Hepatocyte (in vitro differentiated cells): ENCODE data around the gene CELSR2. TPM values are rescaled to one million over a fixed set of nuclear protein-coding genes. Genes with fewer than 3 reads are reported as not detected.

Source experiments
- DNase-seq: peaks from one replicate; pipeline ENCODE4 v3.0.0-alpha.2; 2016; ENCODE audit warnings: low spot score
- H2AFZ ChIP-seq: fragments of 200-600 bp; sonication (generic); 2 replicates; pipeline ENCODE4 v1.6.0; 2016; ENCODE audit warnings: antibody characterized with exemption, mild to moderate bottlenecking
- H3K27ac ChIP-seq: fragments of 200-600 bp; sonication (generic); 2 replicates; pipeline ENCODE4 v1.5.1; 2016; ENCODE audit warnings: mild to moderate bottlenecking
- H3K27me3 ChIP-seq: fragments of 200-600 bp; sonication (generic); 2 replicates; pipeline ENCODE4 v1.6.1; 2016
- H3K36me3 ChIP-seq: fragments of 200-600 bp; sonication (generic); replicated peaks from 2 replicates; pipeline ENCODE4 v1.5.1; 2016; ENCODE audit warnings: low read depth; ENCODE audit not compliant: insufficient read depth
- H3K4me1 ChIP-seq: fragments of 200-600 bp; sonication (generic); 2 replicates; pipeline ENCODE4 v1.5.1; 2016; ENCODE audit warnings: mild to moderate bottlenecking, moderate library complexity; ENCODE audit not compliant: insufficient read depth
- H3K4me2 ChIP-seq: fragments of 200-600 bp; sonication (generic); 2 replicates; pipeline ENCODE4 v1.6.0; 2016
- H3K4me3 ChIP-seq: fragments of 200-600 bp; sonication (generic); 2 replicates; pipeline ENCODE4 v1.5.1; 2016; ENCODE audit warnings: mild to moderate bottlenecking
- H3K79me2 ChIP-seq: fragments of 200-600 bp; sonication (generic); 2 replicates; pipeline ENCODE4 v1.6.0; 2017; ENCODE audit warnings: mild to moderate bottlenecking
- H3K9me2 ChIP-seq: fragments of 200-600 bp; sonication (generic); replicated peaks from 2 replicates; pipeline ENCODE4 v1.6.0; 2017; ENCODE audit warnings: mild to moderate bottlenecking; ENCODE audit not compliant: insufficient read depth
- H3K9me3 ChIP-seq: fragments of 200-600 bp; sonication (generic); 2 replicates; pipeline ENCODE4 v1.5.1; 2016; ENCODE audit warnings: low read depth, mild to moderate bottlenecking
- H4K20me1 ChIP-seq: fragments of 200-600 bp; sonication (generic); 2 replicates; pipeline ENCODE4 v1.6.0; 2016; ENCODE audit warnings: mild to moderate bottlenecking; ENCODE audit not compliant: insufficient read depth, poor library complexity, severe bottlenecking
- CTCF ChIP-seq: fragments of 200-600 bp; sonication (generic); IDR thresholded peaks from 2 replicates; pipeline ENCODE4 v1.5.1; 2016; ENCODE audit warnings: antibody characterized with exemption, mild to moderate bottlenecking; ENCODE audit not compliant: poor library complexity
- EZH2 ChIP-seq: fragments of 200-600 bp; sonication (generic); IDR thresholded peaks from 2 replicates; pipeline ENCODE4 v1.6.1; 2016; ENCODE audit warnings: antibody characterized with exemption, mild to moderate bottlenecking, borderline replicate concordance
- EZH2phosphoT487 ChIP-seq: fragments of 200-600 bp; sonication (generic); IDR thresholded peaks from one replicate; pipeline ENCODE4 v1.6.1; 2018; ENCODE audit warnings: antibody characterized with exemption, mild to moderate bottlenecking, low read depth, moderate library complexity; ENCODE audit not compliant: unreplicated experiment, severe bottlenecking
- WGBS: methylation state at CpG from one replicate; pipeline ENCODE4 v1.1.6; 2016; ENCODE audit warnings: low lambda C conversion rate; ENCODE audit errors: missing lambda C conversion rate; 5-methylcytosine and 5-hydroxymethylcytosine counted together
- polyA plus RNA-seq: library from polyadenylated mRNA; unstranded; fragments of >200 nt; fragmentation: Nextera tagmentation; extraction: Ambion mirVana; gene quantifications from 2 replicates; pipeline ENCODE4 v1.2.1, GENCODE V29; 2016
- total RNA-seq: library from RNA; depleted of rRNA; stranded (reverse); fragments of >200 nt; gene quantifications from 2 replicates; pipeline ENCODE4 v1.2.3, GENCODE V29; 2014

CELSR2 gene
- total and polyA plus RNA-seq, 2 experiments from 2014 or later: 3.3 to 3.7 TPM

GRCh38 chr1:109248444-109248796 is 919 bp upstream of the CELSR2 start:
- Histone ChIP-seq H3K9me3 (no peaks in the 10 kb centered on the region), H3K27me3 (no peaks in the 10 kb centered on the region), H3K4me1 (peaks cover 5% of the 10 kb centered on the region), H3K79me2 (no peaks in the 10 kb centered on the region), H3K36me3 (no peaks in the 10 kb centered on the region), H3K27ac (no peak overlapping the region), H2AFZ (no peak overlapping the region), H3K4me2 (no peak overlapping the region), H4K20me1 (no peaks in the 10 kb centered on the region), H3K4me3 (no peak overlapping the region), H3K9me2 (no peaks in the 10 kb centered on the region)
- 91% methylated on average over 7 of the region's 7 CpGs for WGBS
- no peak for DNase-seq
- TF ChIP-seq CTCF (no peak), EZH2 (no peak), EZH2phosphoT487 (no peak)

- whole genome bisulfite sequencing: 6% methylated on average over 47 of the region's 80 CpGs
- Histone ChIP-seq H4K20me1 (no peaks in the 10 kb centered on the region), H3K79me2 (no peaks in the 10 kb centered on the region), H3K4me1 (peaks cover 18% of the 10 kb centered on the region), H3K9me3 (no peaks in the 10 kb centered on the region), H2AFZ (no peak overlapping the region), H3K9me2 (no peaks in the 10 kb centered on the region), H3K4me3 (peak overlapping the region; percentile 75), H3K4me2 (peak overlapping the region; percentile 92), H3K27me3 (no peaks in the 10 kb centered on the region), H3K36me3 (no peaks in the 10 kb centered on the region), H3K27ac (no peak overlapping the region)
- no peak for TF ChIP-seq CTCF
- DNase-seq: no peak
Observed at GRCh38 chr1:109249654-109250401, 489 bp downstream of the CELSR2 start.

- Histone ChIP-seq H3K4me3 (no peak overlapping the region), H3K27me3 (no peaks in the 10 kb centered on the region), H3K79me2 (no peaks in the 10 kb centered on the region), H3K27ac (no peak overlapping the region), H3K9me2 (no peaks in the 10 kb centered on the region), H3K36me3 (no peaks in the 10 kb centered on the region), H3K4me1 (peaks cover 21% of the 10 kb centered on the region), H3K9me3 (no peaks in the 10 kb centered on the region), H3K4me2 (peak overlapping the region; percentile 92), H2AFZ (no peak overlapping the region), H4K20me1 (no peaks in the 10 kb centered on the region)
- TF ChIP-seq EZH2 (no peak), EZH2phosphoT487 (no peak), CTCF (no peak)
- no peak for DNase-seq
- 95% methylated on average over 30 of the region's 33 CpGs for WGBS
Observed at GRCh38 chr1:109250454-109251276, 1.3 kb downstream of the CELSR2 start.
